ENCODE measurements around the gene OR4S1.
"Not testable (repeated sequence)": the region's sequence is repeated elsewhere in the genome, so short reads cannot be mapped to it uniquely, and the experiment has no call there.

The OR4S1 gene
- total RNA-seq: 0 reads per million in 4 experiments

GRCh38 chr11:48305923-48306322, at the start of gene OR4S1:
OR4S1 (plus strand) TSS chr11:48306223; CDS start chr11:48306223, 0 bp downstream.
- DNase-seq: no peak

GRCh38 chr11:48261600-48261999, 44.4 kb upstream of the OR4S1 start:
- no peak for DNase-seq

GRCh38 chr11:48263423-48263911, 42.6 kb upstream of the OR4S1 start, which contains the start of gene OR4X1:
OR4X1 (plus strand) TSS chr11:48263861; CDS start chr11:48263861, 0 bp downstream.
- no peak for DNase-seq

- DNase-seq: no peak
These were observed 35.4 kb upstream of the OR4S1 start for GRCh38 chr11:48270621-48271020.

GRCh38 chr11:48272606-48273005, 33.4 kb upstream of the OR4S1 start:
- DNase-seq: no peak

- DNase-seq: peak; percentile 32
These were observed 1.9 kb downstream of the OR4S1 start for GRCh38 chr11:48307760-48308386.

GRCh38 chr11:48313590-48313989, 7.6 kb downstream of the OR4S1 start:
- not testable (repeated sequence) for DNase-seq

- not testable (repeated sequence) for DNase-seq
These were observed 13.8 kb downstream of the OR4S1 start for GRCh38 chr11:48319813-48320212.

DNA sequence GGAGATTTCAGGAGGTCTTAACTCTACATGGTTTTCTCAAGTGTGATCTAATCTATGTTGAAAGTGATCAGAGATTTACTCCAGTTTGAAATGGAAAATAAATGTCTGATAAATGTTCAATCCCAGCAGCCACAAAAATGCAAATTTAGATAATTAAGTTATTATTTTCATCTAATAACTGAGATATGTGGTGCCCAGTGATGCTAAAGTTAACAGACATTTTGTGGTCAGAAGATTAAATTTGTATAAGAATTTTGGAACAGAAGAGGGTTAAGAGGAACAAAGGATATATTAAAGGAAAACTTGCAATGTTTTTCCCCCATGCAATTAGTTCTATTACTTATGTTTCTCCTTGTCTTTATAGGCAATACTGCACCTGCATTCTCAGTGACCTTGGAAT, 18.6 kb downstream of the OR4S1 start, which contains the start of gene OR4C3:
Gene OR4C3 (plus strand): TSS at position 301 of the 400 bp plus-strand sequence. CDS start 102 bp downstream, outside the sequence.
- not testable (repeated sequence) for DNase-seq

DNA sequence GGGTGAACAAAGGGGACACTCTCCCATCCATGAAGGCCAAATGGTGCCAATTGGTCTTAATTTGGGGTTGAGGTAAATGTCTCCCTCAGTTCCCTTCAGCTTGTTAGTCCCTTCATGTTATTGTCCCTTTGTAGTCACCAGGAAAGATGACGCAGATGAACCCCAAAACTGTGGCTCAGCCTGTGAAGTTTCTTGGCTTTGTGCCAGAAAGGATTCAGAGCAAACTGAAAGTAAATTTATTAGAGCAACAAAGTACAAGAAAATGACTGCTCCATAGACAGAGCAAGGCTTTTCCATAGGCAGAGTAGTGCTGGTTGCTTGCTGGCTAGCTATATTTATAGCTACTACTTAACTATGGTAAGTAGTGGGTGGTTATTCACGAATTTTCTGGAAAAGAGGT, 35.4 kb downstream of the OR4S1 start:
- DNase-seq: no peak

- DNase-seq: not testable (repeated sequence)
These were observed 36.5 kb downstream of the OR4S1 start for GRCh38 chr11:48342505-48342904.

DNA sequence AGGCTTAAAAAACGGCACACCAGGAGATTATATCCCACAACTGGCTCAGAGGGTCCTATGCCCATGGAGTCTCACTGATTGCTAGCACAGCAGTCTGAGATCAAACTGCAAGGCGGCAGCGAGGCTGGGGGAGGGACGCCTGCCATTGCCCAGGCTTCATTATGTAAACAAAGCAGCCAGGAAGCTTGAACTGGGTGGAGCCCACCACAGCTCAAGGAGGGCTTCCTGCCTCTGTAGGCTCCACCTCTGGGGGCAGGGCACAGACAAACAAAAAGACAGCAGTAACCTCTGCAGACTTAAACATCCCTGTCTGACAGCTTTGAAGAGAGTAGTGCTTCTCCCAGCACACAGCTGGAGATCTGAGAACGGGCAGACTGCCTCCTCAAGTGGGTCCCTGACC, 40.3 kb downstream of the OR4S1 start:
- not testable (repeated sequence) for DNase-seq

- DNase-seq: no peak
These were observed 48.0 kb downstream of the OR4S1 start for GRCh38 chr11:48354013-48354412.

- no peak for DNase-seq
These were observed 48.7 kb downstream of the OR4S1 start for GRCh38 chr11:48354677-48355076.
